Activated T-cell treated with anti-CD3 and anti-CD28 coated beads, Interleukin-2, amount 50 U/mL, for 24 hours (primary cell): ENCODE data around the gene SLC7A1.

ENCODE experiments used
- DNase-seq: peaks from one replicate; pipeline ENCODE4 v3.0.0-alpha.2; 2020
- H3K27ac Mint-ChIP-seq: 2 replicates; pipeline ENCODE4 v1.8.0; 2020; ENCODE audit warnings: mild to moderate bottlenecking, mixed read lengths
- H3K27me3 Mint-ChIP-seq: 2 replicates; pipeline ENCODE4 v1.8.0; 2020; ENCODE audit warnings: mixed read lengths
- H3K36me3 Mint-ChIP-seq: 2 replicates; pipeline ENCODE4 v1.8.0; 2020; ENCODE audit warnings: low read depth, mixed read lengths
- H3K4me1 Mint-ChIP-seq: 2 replicates; pipeline ENCODE4 v1.8.0; 2020; ENCODE audit warnings: low read depth, mixed read lengths
- H3K4me3 Mint-ChIP-seq: 2 replicates; pipeline ENCODE4 v1.8.0; 2020; ENCODE audit warnings: mild to moderate bottlenecking, moderate library complexity, mixed read lengths
- H3K9me3 Mint-ChIP-seq: 2 replicates; pipeline ENCODE4 v1.8.0; 2020; ENCODE audit warnings: mixed read lengths

The SLC7A1 gene

GRCh38 chr13:29556742-29557141, 38.7 kb downstream of the SLC7A1 start:
- DNase-seq: no peak
- no peaks in the 10 kb centered on the region for H3K9me3 Mint-ChIP-seq

GRCh38 chr13:29551214-29551613, 44.3 kb downstream of the SLC7A1 start:
- H3K27me3 Mint-ChIP-seq: no peaks in the 10 kb centered on the region
- H3K4me1 Mint-ChIP-seq: peaks cover 25% of the 10 kb centered on the region
- peaks cover 92% of the 10 kb centered on the region for H3K36me3 Mint-ChIP-seq
- H3K4me3 Mint-ChIP-seq: no peak overlapping the region
- H3K27ac Mint-ChIP-seq: no peak overlapping the region
- H3K9me3 Mint-ChIP-seq: no peaks in the 10 kb centered on the region
- no peak for DNase-seq

More at GRCh38 chr13:29556742-29557141, 38.7 kb downstream of the SLC7A1 start:
- H3K4me3 Mint-ChIP-seq: no peak overlapping the region
- H3K36me3 Mint-ChIP-seq: peaks cover 49% of the 10 kb centered on the region
- H3K27ac Mint-ChIP-seq: no peak overlapping the region
- H3K4me1 Mint-ChIP-seq: peaks cover 21% of the 10 kb centered on the region
- no peaks in the 10 kb centered on the region for H3K27me3 Mint-ChIP-seq

- H3K4me1 Mint-ChIP-seq: peaks cover 31% of the 10 kb centered on the region
- no peaks in the 10 kb centered on the region for H3K27me3 Mint-ChIP-seq
- H3K9me3 Mint-ChIP-seq: no peaks in the 10 kb centered on the region
- no peak overlapping the region for H3K4me3 Mint-ChIP-seq
- H3K36me3 Mint-ChIP-seq: peaks cover 96% of the 10 kb centered on the region
- H3K27ac Mint-ChIP-seq: no peak overlapping the region
- DNase-seq: no peak
Observed at GRCh38 chr13:29550430-29550988, 45.0 kb downstream of the SLC7A1 start.

- H3K36me3 Mint-ChIP-seq: peaks cover 99% of the 10 kb centered on the region
- H3K4me1 Mint-ChIP-seq: peaks cover 40% of the 10 kb centered on the region
- no peak overlapping the region for H3K4me3 Mint-ChIP-seq
- H3K9me3 Mint-ChIP-seq: no peaks in the 10 kb centered on the region
- H3K27me3 Mint-ChIP-seq: no peaks in the 10 kb centered on the region
- DNase-seq: no peak
- H3K27ac Mint-ChIP-seq: no peak overlapping the region
Observed at GRCh38 chr13:29548722-29549121, 46.8 kb downstream of the SLC7A1 start.

GRCh38 chr13:29547153-29547552, 48.3 kb downstream of the SLC7A1 start:
- H3K27ac Mint-ChIP-seq: peak overlapping the region; percentile 50
- DNase-seq: no peak
- peaks cover 56% of the 10 kb centered on the region for H3K4me1 Mint-ChIP-seq
- H3K9me3 Mint-ChIP-seq: no peaks in the 10 kb centered on the region
- no peaks in the 10 kb centered on the region for H3K27me3 Mint-ChIP-seq
- H3K4me3 Mint-ChIP-seq: no peak overlapping the region
- peaks cover 96% of the 10 kb centered on the region for H3K36me3 Mint-ChIP-seq

GRCh38 chr13:29546662-29547061, 48.8 kb downstream of the SLC7A1 start:
- peak overlapping the region; percentile 50 for H3K27ac Mint-ChIP-seq
- H3K4me1 Mint-ChIP-seq: peaks cover 59% of the 10 kb centered on the region
- no peaks in the 10 kb centered on the region for H3K9me3 Mint-ChIP-seq
- no peaks in the 10 kb centered on the region for H3K27me3 Mint-ChIP-seq
- H3K4me3 Mint-ChIP-seq: no peak overlapping the region
- DNase-seq: no peak
- peaks cover 94% of the 10 kb centered on the region for H3K36me3 Mint-ChIP-seq

GRCh38 chr13:29545988-29546387, 49.5 kb downstream of the SLC7A1 start:
- Mint-ChIP-seq H3K27ac (peak overlapping the region; percentile 24), H3K4me1 (peaks cover 65% of the 10 kb centered on the region), H3K27me3 (no peaks in the 10 kb centered on the region), H3K4me3 (no peak overlapping the region), H3K36me3 (peaks cover 94% of the 10 kb centered on the region), H3K9me3 (no peaks in the 10 kb centered on the region)
- no peak for DNase-seq

- Mint-ChIP-seq H3K9me3 (no peaks in the 10 kb centered on the region), H3K4me3 (no peak overlapping the region), H3K27me3 (no peaks in the 10 kb centered on the region), H3K4me1 (peaks cover 74% of the 10 kb centered on the region), H3K27ac (peak overlapping the region; percentile 86), H3K36me3 (peaks cover 94% of the 10 kb centered on the region)
- DNase-seq: peak; percentile 60
Observed at GRCh38 chr13:29543230-29544215, 52.0 kb downstream of the SLC7A1 start.

GRCh38 chr13:29542381-29542780, 53.1 kb downstream of the SLC7A1 start:
- Mint-ChIP-seq H3K9me3 (no peaks in the 10 kb centered on the region), H3K4me1 (peaks cover 77% of the 10 kb centered on the region), H3K27me3 (no peaks in the 10 kb centered on the region), H3K36me3 (peaks cover 94% of the 10 kb centered on the region), H3K27ac (peak overlapping the region; percentile 86), H3K4me3 (no peak overlapping the region)
- no peak for DNase-seq

GRCh38 chr13:29541400-29541799, 54.1 kb downstream of the SLC7A1 start:
- Mint-ChIP-seq H3K9me3 (no peaks in the 10 kb centered on the region), H3K27me3 (no peaks in the 10 kb centered on the region), H3K36me3 (peaks cover 93% of the 10 kb centered on the region), H3K4me3 (no peak overlapping the region), H3K4me1 (peaks cover 71% of the 10 kb centered on the region), H3K27ac (peak overlapping the region; percentile 85)
- no peak for DNase-seq

GRCh38 chr13:29540799-29541198, 54.7 kb downstream of the SLC7A1 start:
- peaks cover 67% of the 10 kb centered on the region for H3K4me1 Mint-ChIP-seq
- H3K9me3 Mint-ChIP-seq: no peaks in the 10 kb centered on the region
- H3K27ac Mint-ChIP-seq: peak overlapping the region; percentile 85
- H3K36me3 Mint-ChIP-seq: peaks cover 92% of the 10 kb centered on the region
- no peak overlapping the region for H3K4me3 Mint-ChIP-seq
- no peaks in the 10 kb centered on the region for H3K27me3 Mint-ChIP-seq
- DNase-seq: no peak

- H3K27me3 Mint-ChIP-seq: no peaks in the 10 kb centered on the region
- no peak for DNase-seq
- H3K4me1 Mint-ChIP-seq: peaks cover 63% of the 10 kb centered on the region
- H3K4me3 Mint-ChIP-seq: no peak overlapping the region
- peak overlapping the region; percentile 85 for H3K27ac Mint-ChIP-seq
- H3K36me3 Mint-ChIP-seq: peaks cover 92% of the 10 kb centered on the region
- no peaks in the 10 kb centered on the region for H3K9me3 Mint-ChIP-seq
Observed at GRCh38 chr13:29540334-29540733, 55.2 kb downstream of the SLC7A1 start.

GRCh38 chr13:29539856-29540255, 55.6 kb downstream of the SLC7A1 start:
- DNase-seq: no peak
- no peak overlapping the region for H3K27ac Mint-ChIP-seq
- peaks cover 60% of the 10 kb centered on the region for H3K4me1 Mint-ChIP-seq
- no peak overlapping the region for H3K4me3 Mint-ChIP-seq
- no peaks in the 10 kb centered on the region for H3K9me3 Mint-ChIP-seq
- H3K36me3 Mint-ChIP-seq: peaks cover 92% of the 10 kb centered on the region
- no peaks in the 10 kb centered on the region for H3K27me3 Mint-ChIP-seq

GRCh38 chr13:29538652-29539040, 56.8 kb downstream of the SLC7A1 start:
- Mint-ChIP-seq H3K27ac (peak overlapping the region; percentile 69), H3K9me3 (no peaks in the 10 kb centered on the region), H3K27me3 (no peaks in the 10 kb centered on the region), H3K36me3 (peaks cover 93% of the 10 kb centered on the region), H3K4me1 (peaks cover 48% of the 10 kb centered on the region), H3K4me3 (no peak overlapping the region)
- DNase-seq: no peak
